Transverse colon (tissue), 4 donors: ENCODE data around the gene NRIP2. TPM values are rescaled to one million over a fixed set of nuclear protein-coding genes. Genes with fewer than 3 reads are reported as not detected.

Experiments
- DNase-seq: peaks from one replicate; pipeline ENCODE4 v3.0.0-alpha.2; 2019
- H3K27ac ChIP-seq, 4 donors: fragments of 200-600 bp; sonication (generic); 2 replicates each; pipeline ENCODE4 v1.5.1; 2016 to 2018; ENCODE audit warnings: inconsistent platforms in 4 of 4
- H3K27me3 ChIP-seq: fragments of 200-600 bp; sonication (generic); 2 replicates; pipeline ENCODE4 v1.5.1; 2017; ENCODE audit warnings: inconsistent platforms
- H3K36me3 ChIP-seq, 4 donors: fragments of 200-600 bp; sonication (generic); 2 replicates each; pipeline ENCODE4 v1.5.1; 2017 to 2019; ENCODE audit warnings: inconsistent platforms in 4 of 4
- H3K4me1 ChIP-seq, 4 donors: fragments of 200-600 bp; sonication (generic); 2 replicates each; pipeline ENCODE4 v1.5.1; 2017 to 2020; ENCODE audit warnings: inconsistent platforms in 4 of 4
- H3K4me3 ChIP-seq, 4 donors: fragments of 200-600 bp; sonication (generic); 1 replicate in 1 of 4; 2 replicates in 3 of 4; pipeline versions ENCODE4 v1.5.1 to v1.6.1; 2017 to 2019; ENCODE audit warnings: inconsistent platforms in 4 of 4
- H3K9me3 ChIP-seq, 2 donors: fragments of 200-600 bp; sonication (generic); 2 replicates each; pipeline ENCODE4 v1.5.1; 2017 to 2019; ENCODE audit warnings: inconsistent platforms in 2 of 2
- CTCF ChIP-seq, 5 experiments: fragments of 200-600 bp in 3 of 5; fragments of 450-650 bp in 2 of 5; sonication (generic) in 3 of 5; IDR thresholded peaks; 1 replicate in 2 of 5; 2 replicates in 3 of 5; pipeline ENCODE4 v1.5.1; 2016 to 2017; ENCODE audit warnings: antibody characterized with exemption in 5 of 5, inconsistent platforms in 3 of 5, mild to moderate bottlenecking in 2 of 5, moderate library complexity in 1 of 5
- EP300 ChIP-seq: sonication (generic); formaldehyde crosslinking; IDR thresholded peaks from one replicate; pipeline ENCODE4 v1.6.1; 2017; ENCODE audit warnings: antibody characterized with exemption, low read depth
- POLR2A ChIP-seq: fragments of 450-650 bp; IDR thresholded peaks from one replicate; pipeline ENCODE4 v1.6.1; 2016; ENCODE audit warnings: antibody characterized with exemption, mild to moderate bottlenecking, moderate library complexity
- POLR2AphosphoS5 ChIP-seq, 3 donors: sonication (generic); formaldehyde crosslinking; IDR thresholded peaks; one replicate each; pipeline ENCODE4 v1.6.1; 2016; ENCODE audit warnings: antibody characterized with exemption in 3 of 3
- WGBS, 2 donors: methylation state at CpG; one replicate each; pipeline ENCODE4 v1.1.5; 2018; ENCODE audit warnings: low coverage in 1 of 2; 5-methylcytosine and 5-hydroxymethylcytosine counted together
- in situ Hi-C, 4 donors: fragments of 200-750 bp; cut with MboI; loops; one replicate each; pipeline versions ENCODE4 v1.15.0 to v1.15.1; 2017; ENCODE audit warnings: low sequenced_read_pairs in 3 of 4, low pct_ligation_motif_present in 1 of 4, low pct_unique_long_range_greater_than_20kb in 1 of 4
- intact Hi-C: fragments of 100-400 bp; cut with DNase I; formaldehyde crosslinking; loops from one replicate; pipeline ENCODE4 v1.15.1; 2023; ENCODE audit warnings: low total_unique reads
- total RNA-seq, 4 donors: library from RNA; depleted of rRNA; stranded (reverse); fragments of >200 nt; gene quantifications; one replicate each; pipeline ENCODE4 v1.1.0, GENCODE V29; 2016

Gene NRIP2
- total RNA-seq, 4 donors from 2014 or later = 0.14 to 0.32 (median 0.20) TPM; not detected in 1

GRCh38 chr12:2812290-2813213, 22.3 kb downstream of the NRIP2 start, which contains the start of gene ITFG2:
Gene ITFG2 (plus strand): TSS chr12:2812668. CDS start chr12:2812761, 93 bp downstream.
- TF ChIP-seq EP300 = peak; percentile 2
- peak; percentile 93 for TF ChIP-seq POLR2A
- TF ChIP-seq CTCF (IDR thresholded peaks at IDR 0.05) = no peak
- peak; percentile 86 to 97 (median 95) for TF ChIP-seq POLR2AphosphoS5 (IDR thresholded peaks at IDR 0.05)
- Histone ChIP-seq H3K27me3 (no peaks in the 10 kb centered on the region), H3K36me3 (peaks cover 0 to 4% (median under 1%) of the 10 kb centered on the region in 4 donors), H3K4me3 (peak within 1 kb of the TSS; percentile 48 to 91 (median 68)), H3K27ac (peak within 1 kb of the TSS; percentile 89 to 95 (median 91)), H3K9me3 (no peaks in the 10 kb centered on the region), H3K4me1 (peaks cover 13 to 29% (median 14%) of the 10 kb centered on the region in 4 donors)
- WGBS, 2 donors = 1 to 5% methylated on average over 4 to 47 of the region's 48 CpGs
- in situ Hi-C loops = no loop called here
- intact Hi-C loops = no loop called here
- DNase-seq = peak; percentile 98

- no peak for TF ChIP-seq EP300
- TF ChIP-seq CTCF (IDR thresholded peaks at IDR 0.05) = peak in 1 of 5 experiments; percentile 14
- peak overlapping the region in 3 of 4 donors; percentile 48 to 91 (median 59) for H3K4me3 ChIP-seq
- no peaks in the 10 kb centered on the region for H3K27me3 ChIP-seq
- H3K9me3 ChIP-seq = no peaks in the 10 kb centered on the region
- H3K4me1 ChIP-seq = peaks cover 13 to 29% (median 14%) of the 10 kb centered on the region in 4 donors
- WGBS, 2 donors = 52 to 71% methylated on average over 4 to 5 of the region's 5 CpGs
- H3K27ac ChIP-seq = peak overlapping the region; percentile 89 to 95 (median 91)
- intact Hi-C loops (no loop called here), in situ Hi-C loops (no loop called here)
- no peak for DNase-seq
- no peaks in the 10 kb centered on the region for H3K36me3 ChIP-seq
These were observed 23.0 kb downstream of the NRIP2 start for GRCh38 chr12:2811801-2812200.

GRCh38 chr12:2806700-2807099, 28.1 kb downstream of the NRIP2 start:
- H3K4me1 ChIP-seq = peaks cover 0 to 3% (median 3%) of the 10 kb centered on the region in 4 donors
- H3K27me3 ChIP-seq = no peaks in the 10 kb centered on the region
- in situ Hi-C loops = no loop called here
- no peaks in the 10 kb centered on the region for H3K9me3 ChIP-seq
- no peak overlapping the region for H3K27ac ChIP-seq
- intact Hi-C loops = no loop called here
- whole genome bisulfite sequencing, 2 donors = 89% methylated on average over 6 of the region's 6 CpGs; no CpG with 5 or more reads in 1 of the 2 donors
- no peak overlapping the region for H3K4me3 ChIP-seq
- H3K36me3 ChIP-seq = peaks cover 0 to 19% (median 6%) of the 10 kb centered on the region in 4 donors
- no peak for TF ChIP-seq CTCF (IDR thresholded peaks at IDR 0.05)
- no peak for TF ChIP-seq EP300
- no peak for TF ChIP-seq POLR2AphosphoS5 (IDR thresholded peaks at IDR 0.05)
- TF ChIP-seq POLR2A = no peak
- no peak for DNase-seq

- Histone ChIP-seq H3K9me3 (no peaks in the 10 kb centered on the region), H3K4me3 (no peak overlapping the region), H3K27me3 (no peaks in the 10 kb centered on the region), H3K4me1 (no peaks in the 10 kb centered on the region), H3K36me3 (peaks cover 0 to 35% (median 12%) of the 10 kb centered on the region in 4 donors), H3K27ac (no peak overlapping the region)
- intact Hi-C loops = no loop called here
- in situ Hi-C loops = no loop called here
- WGBS, 2 donors = 56 to 58% methylated on average over 2 of the region's 2 CpGs
- no peak for DNase-seq
- TF ChIP-seq POLR2AphosphoS5 (IDR thresholded peaks at IDR 0.05) (no peak), EP300 (no peak), POLR2A (no peak), CTCF (IDR thresholded peaks at IDR 0.05) (no peak)
These were observed 29.7 kb downstream of the NRIP2 start for GRCh38 chr12:2805143-2805520.
